SK-N-SH treated with all-trans-retinoic acid at 6 μM for 48 hours (cell line): ENCODE measurements around the gene MACROH2A2.

Source experiments
- ATAC-seq: fragments of 200-7000 bp; cut with Tn5 transposase; 3 replicates; pipeline ENCODE4 v1.9.1; 2020; ENCODE audit warnings: mild to moderate bottlenecking, moderate library complexity
- ARNTL ChIP-seq: fragments of 450-650 bp; formaldehyde crosslinking; IDR thresholded peaks from 2 replicates; pipeline ENCODE4 v1.5.0; 2020; ENCODE audit warnings: low read depth, mild to moderate bottlenecking, moderate library complexity, borderline replicate concordance
- BACH2 ChIP-seq: fragments of 250-450 bp; sonication (Bioruptor Pico); IDR thresholded peaks from 2 replicates; pipeline ENCODE4 v1.9.0; 2021; ENCODE audit warnings: mild to moderate bottlenecking, borderline replicate concordance
- CREB5 ChIP-seq: fragments of 250-450 bp; sonication (Bioruptor Pico); IDR thresholded peaks from 2 replicates; pipeline ENCODE4 v1.5.1; 2020; ENCODE audit warnings: low read depth, mild to moderate bottlenecking, moderate library complexity
- ESRRG ChIP-seq: fragments of 250-450 bp; sonication (Bioruptor Pico); IDR thresholded peaks from 2 replicates; pipeline ENCODE4 v1.6.1; 2021; ENCODE audit warnings: mild to moderate bottlenecking
- PPARA ChIP-seq: fragments of 250-450 bp; sonication (Bioruptor Pico); IDR thresholded peaks from 2 replicates; pipeline ENCODE4 v1.5.0; 2020; ENCODE audit warnings: mild to moderate bottlenecking, borderline replicate concordance
- RARB ChIP-seq: fragments of 250-450 bp; sonication (Bioruptor Pico); IDR thresholded peaks from 2 replicates; pipeline ENCODE4 v1.8.0; 2021; ENCODE audit warnings: mild to moderate bottlenecking, moderate library complexity
- SNAI2 ChIP-seq: fragments of 250-450 bp; sonication (Bioruptor Pico); IDR thresholded peaks from 2 replicates; pipeline ENCODE4 v1.5.0; 2020; ENCODE audit warnings: mild to moderate bottlenecking, moderate library complexity
- ZC3H10 ChIP-seq: fragments of 250-450 bp; sonication (Bioruptor Pico); IDR thresholded peaks from 2 replicates; pipeline ENCODE4 v1.5.1; 2021; ENCODE audit warnings: mild to moderate bottlenecking, moderate library complexity
- ZFP3 ChIP-seq: fragments of 250-450 bp; sonication (Bioruptor Pico); IDR thresholded peaks from 2 replicates; pipeline ENCODE4 v1.5.0; 2020; ENCODE audit warnings: mild to moderate bottlenecking, moderate library complexity
- ZFP30 ChIP-seq: fragments of 450-650 bp; formaldehyde crosslinking; IDR thresholded peaks from 2 replicates; pipeline ENCODE4 v1.5.0; 2022; ENCODE audit warnings: mild to moderate bottlenecking, moderate library complexity
- ZNF565 ChIP-seq: fragments of 450-650 bp; formaldehyde crosslinking; conservative IDR thresholded peaks from 2 replicates; pipeline ENCODE4 v1.5.0; 2020; ENCODE audit warnings: low read depth, mild to moderate bottlenecking, moderate library complexity
- ZNF70 ChIP-seq: fragments of 450-650 bp; formaldehyde crosslinking; IDR thresholded peaks from 2 replicates; pipeline ENCODE4 v1.5.0; 2020; ENCODE audit warnings: mild to moderate bottlenecking, moderate library complexity
- ZNF8 ChIP-seq: fragments of 450-650 bp; formaldehyde crosslinking; IDR thresholded peaks from 2 replicates; pipeline ENCODE4 v1.5.0; 2020; ENCODE audit warnings: mild to moderate bottlenecking, moderate library complexity
- TF ChIP-seq, protein P1 (sequence below): fragments of 250-450 bp; sonication (Bioruptor Pico); IDR thresholded peaks from 2 replicates; pipeline ENCODE4 v1.8.0; 2020; ENCODE audit warnings: mild to moderate bottlenecking, moderate library complexity, borderline replicate concordance
- TF ChIP-seq, protein P2 (sequence below): fragments of 250-450 bp; sonication (Bioruptor Pico); IDR thresholded peaks from 2 replicates; pipeline ENCODE4 v1.5.1; 2021; ENCODE audit warnings: mild to moderate bottlenecking, moderate library complexity

Gene MACROH2A2

DNA sequence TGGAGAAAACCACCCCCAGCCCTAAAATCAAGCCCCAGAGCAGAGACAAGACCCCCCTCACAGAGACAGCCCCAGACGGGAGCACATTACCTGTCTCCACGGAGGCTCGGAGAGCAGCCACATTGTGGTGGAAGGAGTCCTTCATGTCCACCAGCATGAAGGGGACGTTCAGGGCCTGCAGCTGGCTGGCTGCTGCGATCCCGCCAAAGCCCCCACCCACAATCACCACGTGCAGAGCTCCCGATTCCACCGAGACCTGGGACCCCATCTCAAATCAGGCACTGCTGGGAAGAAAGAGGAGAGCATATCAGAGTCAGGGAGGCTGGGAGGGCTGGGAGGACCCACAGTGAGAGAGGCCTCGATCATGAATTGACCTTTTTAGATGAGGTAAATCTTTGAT, 71.2 kb downstream of the MACROH2A2 start (continued):
- TF ChIP-seq CREB5 (CRISPR knock-in tag), result no peak
- TF ChIP-seq, protein P1, sequence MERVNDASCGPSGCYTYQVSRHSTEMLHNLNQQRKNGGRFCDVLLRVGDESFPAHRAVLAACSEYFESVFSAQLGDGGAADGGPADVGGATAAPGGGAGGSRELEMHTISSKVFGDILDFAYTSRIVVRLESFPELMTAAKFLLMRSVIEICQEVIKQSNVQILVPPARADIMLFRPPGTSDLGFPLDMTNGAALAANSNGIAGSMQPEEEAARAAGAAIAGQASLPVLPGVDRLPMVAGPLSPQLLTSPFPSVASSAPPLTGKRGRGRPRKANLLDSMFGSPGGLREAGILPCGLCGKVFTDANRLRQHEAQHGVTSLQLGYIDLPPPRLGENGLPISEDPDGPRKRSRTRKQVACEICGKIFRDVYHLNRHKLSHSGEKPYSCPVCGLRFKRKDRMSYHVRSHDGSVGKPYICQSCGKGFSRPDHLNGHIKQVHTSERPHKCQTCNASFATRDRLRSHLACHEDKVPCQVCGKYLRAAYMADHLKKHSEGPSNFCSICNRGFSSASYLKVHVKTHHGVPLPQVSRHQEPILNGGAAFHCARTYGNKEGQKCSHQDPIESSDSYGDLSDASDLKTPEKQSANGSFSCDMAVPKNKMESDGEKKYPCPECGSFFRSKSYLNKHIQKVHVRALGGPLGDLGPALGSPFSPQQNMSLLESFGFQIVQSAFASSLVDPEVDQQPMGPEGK (CRISPR knock-in tag), result no peak
- TF ChIP-seq, all 23 proteins: peak for 0

- no peak for ATAC-seq
- no peak for TF ChIP-seq ZNF8 (CRISPR knock-in tag)
Measured at GRCh38 chr10:70124415-70124814, 71.8 kb downstream of the MACROH2A2 start.

DNA sequence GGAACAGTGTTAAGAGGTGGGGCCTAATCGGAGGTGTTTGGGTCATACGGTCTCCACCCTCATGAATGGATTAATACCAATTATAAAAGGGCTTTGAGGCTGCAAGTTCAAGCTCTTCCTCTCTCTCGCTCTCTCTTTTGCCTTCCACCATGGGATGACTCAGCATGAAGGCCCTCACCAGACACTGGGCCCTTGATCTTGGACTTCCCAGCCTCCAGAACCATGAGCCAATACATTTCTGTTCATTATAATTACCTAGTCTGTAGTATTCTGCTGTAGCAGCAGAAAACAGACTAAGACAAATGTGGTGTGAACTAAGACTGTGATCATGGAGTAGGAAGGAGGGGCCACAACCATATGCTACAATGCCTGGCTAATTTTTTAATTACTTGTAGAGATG, 72.3 kb downstream of the MACROH2A2 start:
- ATAC-seq, result no peak
- TF ChIP-seq ZFP30 (no peak), ZNF8 (CRISPR knock-in tag) (no peak), ZNF565 (CRISPR knock-in tag) (no peak), BACH2 (CRISPR knock-in tag) (no peak), PPARA (CRISPR knock-in tag) (no peak), ARNTL (no peak), ESRRG (CRISPR knock-in tag) (no peak), RARB (CRISPR knock-in tag) (no peak), ZFP3 (CRISPR knock-in tag) (no peak), ZC3H10 (CRISPR knock-in tag) (no peak), SNAI2 (CRISPR knock-in tag) (no peak)
- TF ChIP-seq, protein P2, sequence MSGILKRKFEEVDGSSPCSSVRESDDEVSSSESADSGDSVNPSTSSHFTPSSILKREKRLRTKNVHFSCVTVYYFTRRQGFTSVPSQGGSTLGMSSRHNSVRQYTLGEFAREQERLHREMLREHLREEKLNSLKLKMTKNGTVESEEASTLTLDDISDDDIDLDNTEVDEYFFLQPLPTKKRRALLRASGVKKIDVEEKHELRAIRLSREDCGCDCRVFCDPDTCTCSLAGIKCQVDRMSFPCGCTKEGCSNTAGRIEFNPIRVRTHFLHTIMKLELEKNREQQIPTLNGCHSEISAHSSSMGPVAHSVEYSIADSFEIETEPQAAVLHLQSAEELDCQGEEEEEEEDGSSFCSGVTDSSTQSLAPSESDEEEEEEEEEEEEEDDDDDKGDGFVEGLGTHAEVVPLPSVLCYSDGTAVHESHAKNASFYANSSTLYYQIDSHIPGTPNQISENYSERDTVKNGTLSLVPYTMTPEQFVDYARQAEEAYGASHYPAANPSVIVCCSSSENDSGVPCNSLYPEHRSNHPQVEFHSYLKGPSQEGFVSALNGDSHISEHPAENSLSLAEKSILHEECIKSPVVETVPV (CRISPR knock-in tag), result no peak

- no peak for ATAC-seq
- TF ChIP-seq ZNF70 (CRISPR knock-in tag) (no peak), ARNTL (no peak), BACH2 (CRISPR knock-in tag) (no peak)
Measured at GRCh38 chr10:70125918-70126552, 73.4 kb downstream of the MACROH2A2 start.

DNA sequence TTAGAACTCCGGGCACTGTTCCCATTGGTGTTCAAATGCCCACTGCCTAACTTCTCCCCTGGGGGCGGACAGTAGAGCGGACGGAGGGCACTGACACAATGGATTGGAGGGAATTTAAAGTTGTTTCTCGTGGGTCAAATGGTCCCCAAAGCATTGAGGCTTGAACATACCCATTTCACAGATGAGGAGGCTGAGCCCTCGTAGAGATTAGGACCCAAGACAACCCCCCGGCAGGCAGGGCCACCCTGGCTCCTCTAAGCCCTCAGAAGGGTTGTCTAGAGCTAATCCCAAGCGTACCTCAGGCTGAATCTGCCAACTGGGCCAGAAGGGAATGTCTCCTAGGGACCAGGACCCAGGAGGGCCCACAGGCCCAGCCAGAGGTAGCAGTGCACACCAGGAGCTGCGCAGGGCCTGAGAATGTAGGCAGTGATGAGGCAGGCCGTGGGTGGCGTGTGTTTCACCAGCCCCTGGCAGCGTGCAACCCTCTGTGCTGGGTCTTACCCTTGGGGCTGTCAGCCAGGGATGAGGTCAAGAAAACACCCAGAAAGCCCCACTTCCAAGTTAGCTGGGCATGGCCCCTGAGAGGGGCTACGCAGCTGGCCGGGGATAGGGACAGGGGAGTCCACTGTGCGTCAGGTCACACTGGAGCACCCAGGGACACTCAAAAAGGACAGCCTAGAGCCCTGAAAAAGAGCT, 74.2 kb downstream of the MACROH2A2 start:
- ATAC-seq, result no peak
- no peak for TF ChIP-seq ZNF565 (CRISPR knock-in tag)
- no peak for TF ChIP-seq PPARA (CRISPR knock-in tag)
- TF ChIP-seq, protein P2 (CRISPR knock-in tag), result no peak
- no peak for TF ChIP-seq ESRRG (CRISPR knock-in tag)

DNA sequence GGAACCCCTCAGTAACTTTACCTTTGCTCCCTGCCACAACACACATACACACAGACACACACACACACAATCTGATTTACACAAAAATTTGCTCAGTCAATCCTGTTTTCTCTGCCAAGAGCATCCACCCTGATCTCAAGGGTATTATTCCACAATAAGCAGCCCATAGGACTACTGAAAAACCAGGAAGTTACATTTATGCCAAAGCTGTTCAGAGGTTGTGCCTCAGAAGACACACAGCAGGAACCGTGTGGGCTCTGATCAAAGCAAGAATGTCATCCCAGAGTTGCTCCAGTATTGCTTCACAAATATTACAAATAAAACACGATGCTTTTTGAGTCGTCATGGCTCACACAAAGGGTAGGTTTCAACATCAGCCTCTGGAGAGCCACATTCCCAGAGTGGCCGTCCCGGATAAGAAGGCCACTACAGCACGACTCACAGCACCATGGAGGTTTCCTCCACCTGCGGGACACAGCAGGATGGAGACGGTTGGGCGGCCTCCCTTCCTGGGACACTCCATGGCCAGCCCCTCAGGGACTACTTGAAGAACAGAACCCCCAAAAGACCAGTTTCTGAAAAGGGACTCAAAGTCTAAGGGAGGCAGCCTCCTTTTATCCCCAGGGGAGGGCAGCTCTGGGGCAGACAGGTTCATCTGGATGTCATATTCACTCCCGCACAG, 78.4 kb downstream of the MACROH2A2 start:
- ATAC-seq, result no peak
- no peak for TF ChIP-seq ESRRG (CRISPR knock-in tag)
